K562 (cell line): ENCODE measurements around the gene ICAM2. TPM values are rescaled to one million over a fixed set of nuclear protein-coding genes. Genes with fewer than 3 reads are reported as not detected.

Experiments
- ATAC-seq: fragments of 200-7000 bp; cut with Tn5 transposase; 3 replicates; pipeline ENCODE4 v1.9.1; 2020; ENCODE audit warnings: moderate library complexity
- BruUV-seq: library from RNA; stranded (reverse); fragments of 400-500 nt; replicated peaks from 2 replicates; lab custom pipeline; 2021; lab: Mats Ljungman, UMichigan
- CTCF ChIA-PET: fragments of 300-600 bp; formaldehyde crosslinking; extraction: SDS; loops from one replicate; lab custom pipeline; 2021; ENCODE audit warnings: low intra/inter-chr PET ratio; lab: Yijun Ruan, JAX
- POLR2A ChIA-PET: fragments of 300-600, 350-650 bp; sonication (Branson Sonifier 250); formaldehyde crosslinking; extraction: SDS; loops from one replicate; lab custom pipeline; 2021; ENCODE audit warnings: antibody characterized with exemption, inconsistent platforms; lab: Yijun Ruan, JAX
- DNase-seq, 4 experiments: peaks; one replicate each; pipeline versions ENCODE4 v3.0.0 to v3.0.0-alpha.2; 2011 to 2018; ENCODE audit warnings: low spot score in 3 of 4, mixed read lengths in 3 of 4; ENCODE audit errors: extremely low read depth in 1 of 4
- FAIRE-seq: peaks from 2 replicates; lab custom pipeline; 2011; peaks lifted over from hg19 to GRCh38; lab: Jason Lieb, UNC
- H2AFZ ChIP-seq: 2 replicates; pipeline ENCODE4 v1.6.0; 2011; ENCODE audit warnings: low read depth, low read length, control low read depth, inconsistent platforms
- H3K27ac ChIP-seq: fragments of 200-600 bp; 3 replicates; pipeline ENCODE4 v1.8.0; 2011; ENCODE audit warnings: low read depth, mild to moderate bottlenecking, control low read depth, inconsistent platforms, low read length, moderate library complexity, mixed read lengths; ENCODE audit errors: extremely low read depth
- H3K27me3 ChIP-seq, 2 experiments: fragments of 300-600 bp in 1 of 2; 2 replicates in 1 of 2; 3 replicates in 1 of 2; pipeline versions ENCODE4 v1.6.0 to v1.8.0; 2011; ENCODE audit warnings: inconsistent platforms in 2 of 2, low read length in 2 of 2, mild to moderate bottlenecking in 1 of 2, mixed read lengths in 1 of 2, moderate library complexity in 1 of 2; ENCODE audit not compliant: control insufficient read depth in 2 of 2, insufficient read depth in 2 of 2
- H3K36me3 ChIP-seq: fragments of 300-600 bp; 3 replicates; pipeline ENCODE4 v1.8.0; 2011; ENCODE audit warnings: mild to moderate bottlenecking, low read length, inconsistent platforms; ENCODE audit not compliant: control insufficient read depth, insufficient read depth
- H3K4me1 ChIP-seq, 2 experiments: fragments of 200-600 bp in 1 of 2; replicated peaks in 1 of 2; 2 replicates in 1 of 2; 3 replicates in 1 of 2; pipeline versions ENCODE4 v1.5.1 to v1.8.0; 2011; ENCODE audit warnings: inconsistent platforms in 2 of 2, low read length in 2 of 2, mild to moderate bottlenecking in 1 of 2, mixed read lengths in 1 of 2, moderate library complexity in 1 of 2; ENCODE audit not compliant: control insufficient read depth in 2 of 2, insufficient read depth in 2 of 2
- H3K4me2 ChIP-seq: 2 replicates; pipeline ENCODE4 v1.6.1; 2011; ENCODE audit warnings: low read length, control low read depth, inconsistent platforms, mixed read lengths; ENCODE audit not compliant: insufficient read depth
- H3K4me3 ChIP-seq: fragments of 200-600 bp; sonication (generic), shearing (Covaris generic); 2 replicates; pipeline ENCODE4 v1.5.1; 2016; ENCODE audit warnings: control low read depth, inconsistent platforms
- H3K79me2 ChIP-seq: fragments of 200-600 bp; 3 replicates; pipeline ENCODE4 v1.8.0; 2011; ENCODE audit warnings: low read length, inconsistent platforms; ENCODE audit not compliant: control insufficient read depth, insufficient read depth
- H3K9ac ChIP-seq, 2 experiments: 2 replicates each; pipeline versions ENCODE4 v1.6.0 to v1.6.1; 2011; ENCODE audit warnings: low read depth in 2 of 2, low read length in 2 of 2, control low read depth in 1 of 2, inconsistent platforms in 1 of 2, mild to moderate bottlenecking in 1 of 2, mixed read lengths in 1 of 2; ENCODE audit not compliant: insufficient read depth in 1 of 2
- H3K9me1 ChIP-seq: one replicate; pipeline ENCODE4 v1.6.0; 2011; ENCODE audit warnings: inconsistent platforms, mild to moderate bottlenecking, low read length, moderate library complexity; ENCODE audit not compliant: control insufficient read depth, insufficient read depth
- H3K9me3 ChIP-seq: replicated peaks from 2 replicates; pipeline ENCODE4 v1.5.1; 2011; ENCODE audit warnings: low read depth, low read length, inconsistent platforms; ENCODE audit not compliant: control insufficient read depth, insufficient read depth
- H4K20me1 ChIP-seq: replicated peaks from 2 replicates; pipeline ENCODE4 v1.6.1; 2011; ENCODE audit warnings: low read length, inconsistent platforms, mixed read lengths; ENCODE audit not compliant: control insufficient read depth, insufficient read depth
- ARNT ChIP-seq, 2 experiments: fragments of 450-650 bp; IDR thresholded peaks; 2 replicates each; pipeline ENCODE4 v1.6.1; 2016; ENCODE audit warnings: mild to moderate bottlenecking in 1 of 2
- ATF3 ChIP-seq, 2 experiments: fragments of 450-650 bp in 1 of 2; sonication (generic) in 1 of 2; formaldehyde crosslinking in 1 of 2; IDR thresholded peaks in 1 of 2; conservative IDR thresholded peaks in 1 of 2; 2 replicates each; pipeline versions ENCODE4 v1.6.1 to v1.8.1; 2016 to 2023; ENCODE audit warnings: mild to moderate bottlenecking in 2 of 2, moderate library complexity in 2 of 2, inconsistent platforms in 1 of 2, missing genetic modification reagents in 1 of 2
- KAT7 ChIP-seq: sonication (generic); formaldehyde crosslinking; IDR thresholded peaks from 2 replicates; pipeline ENCODE4 v1.8.0; 2022; ENCODE audit warnings: missing genetic modification reagents, mild to moderate bottlenecking, borderline replicate concordance
- POLR2G ChIP-seq: fragments of 200-400 bp; formaldehyde crosslinking; IDR thresholded peaks from 2 replicates; pipeline ENCODE4 v1.6.1; 2017; ENCODE audit warnings: low read depth, mild to moderate bottlenecking, antibody characterized with exemption, low read length, moderate library complexity
- RBFOX2 ChIP-seq: fragments of 200-400 bp; formaldehyde crosslinking; IDR thresholded peaks from 2 replicates; pipeline ENCODE4 v1.6.1; 2017; ENCODE audit warnings: low read depth, mild to moderate bottlenecking, low read length, moderate library complexity
- RBM34 ChIP-seq: fragments of 200-400 bp; formaldehyde crosslinking; IDR thresholded peaks from 2 replicates; pipeline ENCODE4 v1.6.1; 2018; ENCODE audit warnings: low read length, borderline replicate concordance; ENCODE audit not compliant: insufficient read depth
- ZNF436 ChIP-seq: fragments of 250-450, 450-650 bp; sonication (Bioruptor Pico); formaldehyde crosslinking; IDR thresholded peaks from 2 replicates; pipeline ENCODE4 v1.7.0; 2020; ENCODE audit warnings: mild to moderate bottlenecking
- ZNF507 ChIP-seq: conservative IDR thresholded peaks from 2 replicates; pipeline ENCODE4 v1.6.1; 2017; ENCODE audit warnings: missing genetic modification characterization, missing compliant biosample characterization
- WGBS: fragments of 100-300 bp; shearing (Covaris generic); methylation state at CpG from one replicate; pipeline ENCODE4 v1.1.6; 2016; ENCODE audit warnings: low coverage, mixed read lengths; ENCODE audit not compliant: insufficient coverage; ENCODE audit errors: missing lambda C conversion rate; 5-methylcytosine and 5-hydroxymethylcytosine counted together
- in situ Hi-C: fragments of 300-500 bp; cut with MboI; formaldehyde crosslinking; loops from 4 replicates; pipeline ENCODE4 v1.15.0; 2018; ENCODE audit warnings: inconsistent platforms, mixed read lengths
- intact Hi-C: fragments of 100-400 bp; cut with micrococcal nuclease; formaldehyde crosslinking; loops from 2 replicates; pipeline ENCODE4 v1.14.2; 2022
- polyA plus RNA-seq, 8 experiments: library from polyadenylated mRNA; depleted of rRNA in 4 of 8; stranded (reverse) in 5 of 8; unstranded in 3 of 8; fragments of >200 nt; fragmentation: Nextera tagmentation in 2 of 8; fragmentation: Illumina TruSeq in 1 of 8; extraction: Ambion mirVana in 2 of 8; extraction: Trizol in 1 of 8; gene quantifications; 2 replicates each; pipeline versions ENCODE4 v1.2.1 to v1.2.3, GENCODE V29; 2011 to 2014; ENCODE audit warnings: inconsistent platforms in 1 of 8, missing spikeins in 1 of 8
- total RNA-seq, 7 experiments: library from RNA; depleted of rRNA in 6 of 7; stranded (reverse); fragments of >200 nt in 6 of 7; fragmentation: Illumina TruSeq in 2 of 7; extraction: Trizol in 2 of 7; gene quantifications; 2 replicates each; pipeline versions ENCODE4 v1.2.1 to v1.2.3, GENCODE V29; 2011 to 2021; ENCODE audit warnings: low replicate concordance in 1 of 7

ICAM2 gene
- total and polyA plus RNA-seq, 9 of the 15 experiments (the other 6 are each of a cell fraction or from before 2014, with no cell fraction given) = 37.9 to 89.4 (median 60.6) TPM

DNA sequence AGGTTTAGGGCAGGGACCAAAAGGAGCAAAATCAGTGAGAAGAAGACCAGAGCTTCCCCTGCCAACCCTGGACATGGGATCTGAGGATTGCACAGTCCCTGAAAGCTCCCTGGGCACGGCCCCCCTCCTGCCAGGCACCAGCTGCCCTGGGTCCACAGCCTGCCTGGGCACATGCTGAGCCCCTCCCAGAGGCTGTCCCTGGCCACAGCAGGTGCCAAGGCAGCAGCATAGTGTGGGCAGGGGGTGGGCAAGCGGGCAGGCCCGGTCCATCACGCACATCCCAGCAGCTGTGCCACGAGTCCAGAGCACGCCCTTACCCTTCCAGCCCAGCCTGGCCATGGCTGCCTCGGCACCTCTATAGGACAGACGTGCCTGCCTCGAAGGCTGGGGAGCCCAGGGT lies 60.4 kb downstream of the ICAM2 start:
- 0 out of 2 replicates have a peak overlapping the region, but pooled peaks have one; percentile 89 for H3K4me2 ChIP-seq

GRCh38 chr17:63956296-63956920 lies 64.0 kb downstream of the ICAM2 start:
- no peak for FAIRE-seq
- H2AFZ ChIP-seq = no peak overlapping the region
- H3K9ac ChIP-seq = no peak overlapping the region
- no peak overlapping the region for H3K27ac ChIP-seq
- H3K9me1 ChIP-seq = no peaks in the 10 kb centered on the region
- no peak overlapping the region for H3K4me3 ChIP-seq
- peaks cover 12 to 18% of the 10 kb centered on the region in 2 experiments for H3K4me1 ChIP-seq
- H3K4me2 ChIP-seq = no peak overlapping the region
- POLR2A ChIA-PET = interaction anchor here (0.6 to 2.1 kb wide), 6 partner anchors 10 to 1186 kb away, joined by 3 to 6 read pairs (median 4); partner anchors contain the start of gene GH2
- 58% methylated on average over 5 of the region's 5 CpGs for WGBS
- no peaks in the 10 kb centered on the region for H3K79me2 ChIP-seq
- no peak for ATAC-seq
- H3K9me3 ChIP-seq = no peaks in the 10 kb centered on the region
- peaks cover 3 to 15% of the 10 kb centered on the region in 2 experiments; a peak in 4 of 5 replicates for H3K27me3 ChIP-seq
- H4K20me1 ChIP-seq = 0 out of 2 replicates have a peak, but pooled peaks cover under 1% of the 10 kb centered on the region
- no peak for TF ChIP-seq ZNF436
- no peak for TF ChIP-seq KAT7
- no peak for TF ChIP-seq ARNT (IDR thresholded peaks at IDR 0.05)
- 0 out of 2 replicates have a peak, but pooled peaks have one; percentile 14 for TF ChIP-seq ATF3 (IDR thresholded peaks at IDR 0.05)
- TF ChIP-seq ATF3 (CRISPR knock-in tag; conservative IDR thresholded peaks at IDR 0.05) = no peak
- TF ChIP-seq RBM34 = no peak
- H3K36me3 ChIP-seq = no peaks in the 10 kb centered on the region
- in situ Hi-C loops = no loop called here
- CTCF ChIA-PET = no interaction called here
- BruUV-seq = no TSS peak
- no peak for DNase-seq
- intact Hi-C loops = no loop called here

More for the DNA sequence above, 60.4 kb downstream of the ICAM2 start:
- no peak overlapping the region for H3K4me3 ChIP-seq
- intact Hi-C loops = no loop called here
- no peak for DNase-seq
- no peak overlapping the region for H3K27ac ChIP-seq
- H4K20me1 ChIP-seq = no peaks in the 10 kb centered on the region
- peaks cover 2% of the 10 kb centered on the region for H3K9me1 ChIP-seq
- H3K4me1 ChIP-seq = peaks cover 15 to 26% of the 10 kb centered on the region in 2 experiments
- no peak for ATAC-seq
- FAIRE-seq = no peak
- no peaks in the 10 kb centered on the region for H3K36me3 ChIP-seq
- BruUV-seq = no TSS peak
- H3K79me2 ChIP-seq = no peaks in the 10 kb centered on the region
- CTCF ChIA-PET = no interaction called here
- peak overlapping the region; percentile 17 to 66; a peak in 3 of 4 replicates for H3K9ac ChIP-seq
- in situ Hi-C loops = no loop called here
- 52% methylated on average over 6 of the region's 9 CpGs for WGBS
- POLR2A ChIA-PET = no interaction called here
- H3K27me3 ChIP-seq = 0 out of 5 replicates have a peak, but pooled peaks cover 0 to 3% of the 10 kb centered on the region in 2 experiments
- TF ChIP-seq POLR2G (peak; percentile 32; the same call in 1 of the 2 replicates), RBFOX2 (peak; percentile 42; the same call in 1 of the 2 replicates), ZNF507 (tag) (no peak)
- H3K9me3 ChIP-seq = no peaks in the 10 kb centered on the region
- H2AFZ ChIP-seq = no peak overlapping the region
